ENCODE data around the gene PDZK1IP1. TPM values are rescaled to one million over a fixed set of nuclear protein-coding genes. Genes with fewer than 3 reads are reported as not detected.
"Not testable (repeated sequence)": the region's sequence is repeated elsewhere in the genome, so short reads cannot be mapped to it uniquely, and the experiment has no call there.

Gene PDZK1IP1
- total RNA-seq, 2 experiments from 2014 or later, result not detected

- Mint-ChIP-seq H3K4me1 (ENCODE audit: low read depth) (no peaks in the 10 kb centered on the region), H3K9me3 (no peaks in the 10 kb centered on the region), H3K36me3 (ENCODE audit: low read depth) (no peaks in the 10 kb centered on the region), H3K27ac (no peak overlapping the region), H3K27me3 (ENCODE audit: low read depth) (peaks cover 30% of the 10 kb centered on the region), H3K4me3 (no peak overlapping the region)
- CTCF ChIA-PET, result interaction anchor here (1.4 to 1.5 kb wide), 2 partner anchors 10 to 14 kb away, joined by 3 read pairs; no protein-coding TSS in a partner anchor
- DNase-seq, result no peak
- intact Hi-C loops (cut with micrococcal nuclease), result no loop called here
Measured at GRCh38 chr1:47164552-47164951, 25.3 kb downstream of the PDZK1IP1 start.

GRCh38 chr1:47161298-47162040 is 28.4 kb downstream of the PDZK1IP1 start:
- Mint-ChIP-seq H3K4me1 (ENCODE audit: low read depth) (no peaks in the 10 kb centered on the region), H3K4me3 (no peak overlapping the region), H3K36me3 (ENCODE audit: low read depth) (no peaks in the 10 kb centered on the region), H3K27ac (no peak overlapping the region), H3K27me3 (ENCODE audit: low read depth) (peaks cover 32% of the 10 kb centered on the region), H3K9me3 (no peaks in the 10 kb centered on the region)
- DNase-seq, result no peak
- intact Hi-C loops (cut with micrococcal nuclease), result no loop called here
- CTCF ChIA-PET, result no interaction called here

GRCh38 chr1:47160716-47161115 is 29.1 kb downstream of the PDZK1IP1 start:
- H3K4me1 Mint-ChIP-seq (ENCODE audit: low read depth), result no peaks in the 10 kb centered on the region
- H3K4me3 Mint-ChIP-seq, result no peak overlapping the region
- CTCF ChIA-PET, result no interaction called here
- H3K9me3 Mint-ChIP-seq, result no peaks in the 10 kb centered on the region
- H3K27ac Mint-ChIP-seq, result no peak overlapping the region
- H3K36me3 Mint-ChIP-seq (ENCODE audit: low read depth), result no peaks in the 10 kb centered on the region
- peaks cover 35% of the 10 kb centered on the region for H3K27me3 Mint-ChIP-seq (ENCODE audit: low read depth)
- DNase-seq, result no peak
- intact Hi-C loops (cut with micrococcal nuclease), result no loop called here

GRCh38 chr1:47157957-47158356 is 31.9 kb downstream of the PDZK1IP1 start:
- H3K27ac Mint-ChIP-seq; H3K9me3 Mint-ChIP-seq; CTCF ChIA-PET; intact Hi-C loops (cut with micrococcal nuclease); H3K36me3 Mint-ChIP-seq (ENCODE audit: low read depth); H3K4me1 Mint-ChIP-seq (ENCODE audit: low read depth); H3K4me3 Mint-ChIP-seq; DNase-seq: not testable (repeated sequence)
- H3K27me3 Mint-ChIP-seq (ENCODE audit: low read depth), result peaks cover 41% of the 10 kb centered on the region

- CTCF ChIA-PET, result interaction anchor here (1.7 kb wide), 1 partner anchor 19 kb away, joined by 4 read pairs; no protein-coding TSS in a partner anchor
- intact Hi-C loops (cut with micrococcal nuclease); H3K9me3 Mint-ChIP-seq; H3K4me3 Mint-ChIP-seq; H3K36me3 Mint-ChIP-seq (ENCODE audit: low read depth); DNase-seq; H3K4me1 Mint-ChIP-seq (ENCODE audit: low read depth); H3K27ac Mint-ChIP-seq: not testable (repeated sequence)
- peaks cover 43% of the 10 kb centered on the region for H3K27me3 Mint-ChIP-seq (ENCODE audit: low read depth)
Measured at GRCh38 chr1:47156457-47156856, 33.4 kb downstream of the PDZK1IP1 start.

- H3K9me3 Mint-ChIP-seq; intact Hi-C loops (cut with micrococcal nuclease); H3K36me3 Mint-ChIP-seq (ENCODE audit: low read depth); H3K4me3 Mint-ChIP-seq; DNase-seq; H3K27ac Mint-ChIP-seq; H3K4me1 Mint-ChIP-seq (ENCODE audit: low read depth): not testable (repeated sequence)
- H3K27me3 Mint-ChIP-seq (ENCODE audit: low read depth), result peaks cover 24% of the 10 kb centered on the region
- CTCF ChIA-PET, result interaction anchor here (1.0 kb wide), 1 partner anchor 8 kb away, joined by 3 read pairs; no protein-coding TSS in a partner anchor
Measured at GRCh38 chr1:47149162-47149561, 40.7 kb downstream of the PDZK1IP1 start.

GRCh38 chr1:47147047-47147785 is 42.6 kb downstream of the PDZK1IP1 start:
- no peak overlapping the region for H3K27ac Mint-ChIP-seq
- H3K27me3 Mint-ChIP-seq (ENCODE audit: low read depth), result peaks cover 15% of the 10 kb centered on the region

GRCh38 chr1:47146495-47146894 is 43.3 kb downstream of the PDZK1IP1 start:
- H3K4me3 Mint-ChIP-seq; intact Hi-C loops (cut with micrococcal nuclease); CTCF ChIA-PET; H3K4me1 Mint-ChIP-seq (ENCODE audit: low read depth); H3K36me3 Mint-ChIP-seq (ENCODE audit: low read depth); DNase-seq; H3K9me3 Mint-ChIP-seq; H3K27ac Mint-ChIP-seq: not testable (repeated sequence)
- peaks cover 10% of the 10 kb centered on the region for H3K27me3 Mint-ChIP-seq (ENCODE audit: low read depth)

More at GRCh38 chr1:47147047-47147785, 42.6 kb downstream of the PDZK1IP1 start:
- intact Hi-C loops (cut with micrococcal nuclease), result no loop called here
- Mint-ChIP-seq H3K4me1 (ENCODE audit: low read depth) (no peaks in the 10 kb centered on the region), H3K4me3 (no peak overlapping the region), H3K36me3 (ENCODE audit: low read depth) (no peaks in the 10 kb centered on the region), H3K9me3 (no peaks in the 10 kb centered on the region)
- DNase-seq, result no peak
- CTCF ChIA-PET, result no interaction called here

GRCh38 chr1:47143654-47144053 is 46.2 kb downstream of the PDZK1IP1 start:
- H3K4me1 Mint-ChIP-seq (ENCODE audit: low read depth); H3K4me3 Mint-ChIP-seq; H3K27me3 Mint-ChIP-seq (ENCODE audit: low read depth); H3K36me3 Mint-ChIP-seq (ENCODE audit: low read depth); DNase-seq; intact Hi-C loops (cut with micrococcal nuclease); CTCF ChIA-PET; H3K27ac Mint-ChIP-seq; H3K9me3 Mint-ChIP-seq: not testable (repeated sequence)

- H3K36me3 Mint-ChIP-seq (ENCODE audit: low read depth); DNase-seq; H3K27me3 Mint-ChIP-seq (ENCODE audit: low read depth); H3K27ac Mint-ChIP-seq; H3K4me3 Mint-ChIP-seq; H3K9me3 Mint-ChIP-seq; intact Hi-C loops (cut with micrococcal nuclease); H3K4me1 Mint-ChIP-seq (ENCODE audit: low read depth): not testable (repeated sequence)
- CTCF ChIA-PET, result interaction anchor here (1.2 kb wide), 1 partner anchor 9 kb away, joined by 3 read pairs; no protein-coding TSS in a partner anchor
Measured at GRCh38 chr1:47140358-47140757, 49.5 kb downstream of the PDZK1IP1 start.

- CTCF ChIA-PET, result no interaction called here
- peaks cover 3% of the 10 kb centered on the region for H3K27me3 Mint-ChIP-seq (ENCODE audit: low read depth)
Measured at GRCh38 chr1:47137925-47138615, 51.8 kb downstream of the PDZK1IP1 start.

GRCh38 chr1:47137198-47137597 is 52.6 kb downstream of the PDZK1IP1 start, which contains the start of gene CYP4A22:
CYP4A22 (plus strand) TSS chr1:47137441; CDS start chr1:47137486, 45 bp downstream.
- peaks cover 3% of the 10 kb centered on the region for H3K27me3 Mint-ChIP-seq (ENCODE audit: low read depth)
- CTCF ChIA-PET, result no interaction called here
- H3K27ac Mint-ChIP-seq, result no peak within 1 kb of the TSS
- intact Hi-C loops (cut with micrococcal nuclease), result no loop called here
- H3K4me1 Mint-ChIP-seq (ENCODE audit: low read depth), result no peaks in the 10 kb centered on the region
- H3K4me3 Mint-ChIP-seq, result no peak within 1 kb of the TSS
- H3K9me3 Mint-ChIP-seq, result no peaks in the 10 kb centered on the region
- H3K36me3 Mint-ChIP-seq (ENCODE audit: low read depth), result no peaks in the 10 kb centered on the region
- DNase-seq, result no peak

More at GRCh38 chr1:47137925-47138615, 51.8 kb downstream of the PDZK1IP1 start:
- H3K4me1 Mint-ChIP-seq (ENCODE audit: low read depth), result no peaks in the 10 kb centered on the region
- DNase-seq, result no peak
- intact Hi-C loops (cut with micrococcal nuclease), result no loop called here
- no peaks in the 10 kb centered on the region for H3K9me3 Mint-ChIP-seq
- no peak overlapping the region for H3K4me3 Mint-ChIP-seq
- H3K27ac Mint-ChIP-seq, result no peak overlapping the region
- no peaks in the 10 kb centered on the region for H3K36me3 Mint-ChIP-seq (ENCODE audit: low read depth)

Measured in activated naive CD4-positive, alpha-beta T cell treated with anti-CD3 and anti-CD28 coated beads for 36 hours (primary cell).